Measurements from ENCODE around the gene CHCHD6.

DNA sequence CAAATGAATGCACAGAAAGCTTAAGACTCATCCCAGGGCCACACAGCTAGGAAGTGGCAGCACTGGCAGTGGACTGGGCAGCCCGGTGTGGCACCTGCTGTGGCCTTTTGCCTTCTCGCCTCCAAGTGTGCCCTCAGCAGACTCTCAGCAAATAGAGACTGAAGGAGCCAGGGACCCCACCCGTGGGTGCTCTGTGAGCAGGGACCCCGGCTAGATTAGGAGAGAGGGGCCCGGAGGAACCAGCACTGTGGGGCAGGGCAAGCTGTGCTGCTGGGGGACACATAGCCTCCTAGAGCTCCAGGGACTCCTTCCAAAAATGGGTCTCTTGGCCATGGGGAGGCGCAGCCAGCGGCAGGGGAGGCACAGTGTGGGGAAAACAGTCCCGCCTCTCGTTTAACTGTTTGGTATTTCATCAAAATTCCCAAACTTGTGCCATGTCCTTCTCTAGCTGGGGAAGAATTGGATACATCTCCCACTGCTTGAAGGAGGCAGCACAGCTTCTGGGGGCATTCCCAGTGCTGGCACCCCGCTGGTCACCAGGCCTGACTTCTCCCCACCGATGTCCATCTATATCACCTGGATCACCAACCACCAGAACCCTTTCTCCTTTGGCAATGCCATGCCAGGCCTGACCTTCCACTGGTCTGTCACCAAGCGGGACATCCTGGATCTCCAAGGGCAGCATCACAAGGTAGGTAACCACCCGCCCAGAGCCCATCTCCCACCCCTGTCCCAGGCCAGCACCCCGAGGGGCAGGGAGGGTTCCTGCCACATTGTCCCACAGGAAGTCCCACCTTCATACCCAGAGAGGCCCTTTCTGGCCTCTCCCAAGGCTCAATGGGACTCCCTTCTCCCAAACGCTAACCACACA, 37.1 kb upstream of the CHCHD6 start:
- TF ChIP-seq POLR2A (IDR thresholded peaks at IDR 0.05; ENCODE audit: low read length) = no peak
- TF ChIP-seq GATA1 (IDR thresholded peaks at IDR 0.05; ENCODE audit: low read depth, low read length) = no peak

Data from erythroblast (primary cell).